ENCODE data around the gene CHD1.

DNA sequence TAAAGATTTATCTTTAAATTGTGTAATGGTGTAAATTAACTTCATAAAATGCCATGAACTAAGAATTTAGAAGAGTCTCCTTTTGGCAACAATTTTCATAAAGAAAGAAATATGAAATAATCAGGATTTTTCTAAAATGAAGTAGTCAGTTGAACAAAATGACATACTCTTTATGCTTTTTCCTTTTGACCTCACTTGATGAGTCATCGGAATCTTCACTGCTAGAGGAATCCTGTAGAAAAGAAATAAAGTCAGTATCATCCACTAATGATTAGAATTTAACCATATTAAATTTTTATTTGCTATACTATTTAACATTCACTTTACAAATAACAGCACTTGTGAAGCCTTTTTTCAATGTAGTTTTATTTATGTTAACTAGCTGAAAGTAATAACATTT, 26.1 kb downstream of the CHD1 start:
- TF ChIP-seq CTCF (IDR thresholded peaks at IDR 0.05), result no peak
- no peak for TF ChIP-seq POLR2A (IDR thresholded peaks at IDR 0.05)

Measured in body of pancreas (tissue), 4 donors.